IMR-90 (cell line): ENCODE results near the gene TGFBR2. TPM values are rescaled to one million over a fixed set of nuclear protein-coding genes. Genes with fewer than 3 reads are reported as not detected.
A peak's percentile ranks its signal among the peaks of the same experiment; 100 is the strongest.

ENCODE experiments used
- ATAC-seq: fragments of 200-7000 bp; cut with Tn5 transposase; 2 replicates; pipeline ENCODE4 v1.9.1; 2020; ENCODE audit warnings: low read depth, mild to moderate bottlenecking, moderate library complexity
- BruUV-seq: library from RNA; stranded (reverse); fragments of 400-500 nt; replicated peaks from 2 replicates; lab custom pipeline; 2021; lab: Mats Ljungman, UMichigan
- CTCF ChIA-PET: fragments of 300-600 bp; formaldehyde crosslinking; extraction: SDS; loops from one replicate; lab custom pipeline; 2021; ENCODE audit warnings: antibody characterized with exemption; lab: Yijun Ruan, JAX
- POLR2A ChIA-PET: fragments of 300-600 bp; sonication (Branson Sonifier 250); formaldehyde crosslinking; loops from one replicate; lab custom pipeline; 2022; ENCODE audit warnings: antibody characterized with exemption; ENCODE audit not compliant: unreplicated experiment; lab: Charles Lee
- DNase-seq: peaks from one replicate; pipeline ENCODE4 v3.0.0; 2013
- H2AFZ ChIP-seq: replicated peaks from 2 replicates; pipeline ENCODE3; 2013; ENCODE audit warnings: low read length, mild to moderate bottlenecking; ENCODE audit not compliant: poor library complexity
- H2AK5ac ChIP-seq: 2 replicates; pipeline ENCODE4 v1.6.1; 2013; ENCODE audit warnings: low read depth, low read length, inconsistent platforms
- H2AK9ac ChIP-seq: replicated peaks from 2 replicates; pipeline ENCODE3; 2013; ENCODE audit warnings: mild to moderate bottlenecking, low read depth, low read length, moderate library complexity; ENCODE audit not compliant: poor library complexity
- H2BK120ac ChIP-seq: 2 replicates; pipeline ENCODE4 v1.6.1; 2013; ENCODE audit warnings: low read depth, low read length, inconsistent platforms
- H2BK15ac ChIP-seq: 3 replicates; pipeline ENCODE4 v1.6.1; 2013; ENCODE audit warnings: low read depth, low read length, inconsistent platforms
- H2BK20ac ChIP-seq: 2 replicates; pipeline ENCODE4 v1.6.1; 2013; ENCODE audit warnings: low read depth, mild to moderate bottlenecking, inconsistent platforms, low read length, moderate library complexity
- H2BK5ac ChIP-seq: 2 replicates; pipeline ENCODE4 v1.6.1; 2013; ENCODE audit warnings: mild to moderate bottlenecking, low read depth, low read length, inconsistent platforms; ENCODE audit not compliant: poor library complexity, severe bottlenecking
- H3K14ac ChIP-seq: replicated peaks from 2 replicates; pipeline ENCODE4 v1.6.1; 2013; ENCODE audit warnings: low read depth, low read length, inconsistent platforms
- H3K18ac ChIP-seq: 2 replicates; pipeline ENCODE4 v1.6.1; 2013; ENCODE audit warnings: low read depth, low read length, control low read depth
- H3K23ac ChIP-seq: 2 replicates; pipeline ENCODE4 v1.6.1; 2013; ENCODE audit warnings: low read depth, low read length, inconsistent platforms
- H3K27ac ChIP-seq: 2 replicates; pipeline ENCODE4 v1.5.1; 2013; ENCODE audit warnings: mild to moderate bottlenecking, control low read depth, low read length; ENCODE audit not compliant: insufficient read depth
- H3K27me3 ChIP-seq: 2 replicates; pipeline ENCODE4 v1.6.1; 2013; ENCODE audit warnings: low read length; ENCODE audit not compliant: control insufficient read depth, insufficient read depth
- H3K36me3 ChIP-seq: 2 replicates; pipeline ENCODE4 v1.6.1; 2013; ENCODE audit warnings: low read length, mixed read lengths; ENCODE audit not compliant: control insufficient read depth, insufficient read depth
- H3K4ac ChIP-seq: 2 replicates; pipeline ENCODE4 v1.6.1; 2013; ENCODE audit warnings: low read depth, low read length, inconsistent platforms
- H3K4me1 ChIP-seq: 2 replicates; pipeline ENCODE4 v1.6.1; 2013; ENCODE audit warnings: low read length, mixed read lengths; ENCODE audit not compliant: control insufficient read depth, insufficient read depth
- H3K4me2 ChIP-seq: 2 replicates; pipeline ENCODE4 v1.6.1; 2013; ENCODE audit warnings: low read depth, mild to moderate bottlenecking, control low read depth, low read length, moderate library complexity
- H3K4me3 ChIP-seq: 2 replicates; pipeline ENCODE4 v1.5.1; 2013; ENCODE audit warnings: low read depth, mild to moderate bottlenecking, control low read depth, low read length, moderate library complexity; ENCODE audit not compliant: insufficient read depth
- H3K56ac ChIP-seq: 2 replicates; pipeline ENCODE4 v1.6.1; 2013; ENCODE audit warnings: low read length, inconsistent platforms; ENCODE audit not compliant: insufficient read depth; ENCODE audit errors: extremely low read depth
- H3K79me1 ChIP-seq, 2 experiments: 2 replicates each; pipeline ENCODE4 v1.6.1; 2013; ENCODE audit warnings: low read length in 2 of 2, inconsistent platforms in 1 of 2, low read depth in 1 of 2
- H3K9ac ChIP-seq: 2 replicates; pipeline ENCODE4 v1.6.1; 2013; ENCODE audit warnings: low read depth, low read length, control low read depth
- H3K9me1 ChIP-seq: 2 replicates; pipeline ENCODE4 v1.6.1; 2013; ENCODE audit warnings: low read length, inconsistent platforms; ENCODE audit not compliant: insufficient read depth
- H3K9me3 ChIP-seq: 2 replicates; pipeline ENCODE4 v1.6.1; 2013; ENCODE audit warnings: low read length; ENCODE audit not compliant: control insufficient read depth, insufficient read depth
- H4K20me1 ChIP-seq: 2 replicates; pipeline ENCODE4 v1.6.1; 2013; ENCODE audit warnings: low read length, inconsistent platforms; ENCODE audit not compliant: insufficient read depth
- H4K5ac ChIP-seq: 2 replicates; pipeline ENCODE4 v1.6.1; 2013; ENCODE audit warnings: mild to moderate bottlenecking, low read depth, low read length, control low read depth
- H4K8ac ChIP-seq, 2 experiments: 2 replicates each; pipeline ENCODE4 v1.6.1; 2013; ENCODE audit warnings: low read depth in 2 of 2, low read length in 2 of 2, control low read depth in 1 of 2, inconsistent platforms in 1 of 2
- H4K91ac ChIP-seq: 2 replicates; pipeline ENCODE4 v1.6.1; 2013; ENCODE audit warnings: low read depth, low read length, inconsistent platforms; ENCODE audit not compliant: insufficient read depth
- ELK1 ChIP-seq: fragments of 150-350 bp; IDR thresholded peaks from 2 replicates; pipeline ENCODE4 v1.6.1; 2016; ENCODE audit warnings: low read depth, mild to moderate bottlenecking, low read length, moderate library complexity, borderline replicate concordance
- FOS ChIP-seq: fragments of 150-350 bp; IDR thresholded peaks from 2 replicates; pipeline ENCODE4 v1.6.1; 2016; ENCODE audit warnings: low read depth, low read length
- RAD21 ChIP-seq: IDR thresholded peaks from 2 replicates; pipeline ENCODE4 v1.6.1; 2012; ENCODE audit warnings: low read length, improper control_type of control experiment
- WGBS, 2 experiments: methylation state at CpG; one replicate each; pipeline versions ENCODE4 v1.1.5 to v1.1.7; 2013; ENCODE audit warnings: missing lambda C conversion rate in 2 of 2; ENCODE audit not compliant: insufficient read length in 1 of 2; ENCODE audit errors: extremely low coverage in 2 of 2; 5-methylcytosine and 5-hydroxymethylcytosine counted together
- dilution Hi-C: fragments of 300-500 bp; cut with HindIII; formaldehyde crosslinking; loops from one replicate; pipeline ENCODE4 v1.14.3; 2018; ENCODE audit warnings: low sequenced_read_pairs; ENCODE audit not compliant: unreplicated experiment
- in situ Hi-C: fragments of 300-500 bp; cut with MboI; formaldehyde crosslinking; loops from 3 replicates; pipeline ENCODE4 v1.14.3; 2019; ENCODE audit warnings: low sequenced_read_pairs, inconsistent platforms, mixed read lengths
- intact Hi-C: fragments of 100-400 bp; cut with micrococcal nuclease; formaldehyde crosslinking; loops from 2 replicates; pipeline ENCODE4 v1.10.0; 2022
- polyA plus RNA-seq, 3 experiments: library from polyadenylated mRNA; depleted of rRNA; stranded (reverse); fragments of >200 nt; gene quantifications; 2 replicates each; pipeline ENCODE4 v1.2.3, GENCODE V29; 2012; ENCODE audit warnings: low replicate concordance in 1 of 3
- total RNA-seq: library from RNA; depleted of rRNA; stranded (reverse); fragments of >200 nt; gene quantifications from 2 replicates; pipeline ENCODE4 v1.2.3, GENCODE V29; 2012

The TGFBR2 gene
- total and polyA plus RNA-seq, 2 of the 4 experiments (the other 2 are of a cell fraction): 63.7 to 87.5 TPM

GRCh38 chr3:30688776-30689641 is 82.6 kb downstream of the TGFBR2 start:
- Histone ChIP-seq H3K27ac (peak overlapping the region; percentile 66), H4K8ac (peak overlapping the region; percentile 26 to 38), H2BK120ac (peak overlapping the region; percentile 80), H3K23ac (peak overlapping the region; percentile 74), H3K4me3 (no peak overlapping the region), H4K5ac (peak overlapping the region; percentile 83), H2AFZ (no peak overlapping the region), H3K4ac (peak overlapping the region; percentile 77), H3K4me2 (peak overlapping the region; percentile 19; the same call in 1 of the 2 replicates), H3K9me3 (no peaks in the 10 kb centered on the region), H3K27me3 (no peaks in the 10 kb centered on the region), H4K91ac (peak overlapping the region; percentile 40), H2BK20ac (peak overlapping the region; percentile 44), H3K9ac (peak overlapping the region; percentile 47; the same call in 1 of the 2 replicates), H3K4me1 (peaks cover 10% of the 10 kb centered on the region), H2BK15ac (0 out of 3 replicates have a peak overlapping the region, but pooled peaks have one; percentile 5), H3K14ac (peak overlapping the region; percentile 6), H2BK5ac (peak overlapping the region; percentile 25), H3K56ac (peak overlapping the region; percentile 18; the same call in 1 of the 2 replicates), H3K36me3 (peaks cover 23% of the 10 kb centered on the region), H2AK5ac (peak overlapping the region; percentile 24; the same call in 1 of the 2 replicates), H4K20me1 (no peaks in the 10 kb centered on the region), H3K18ac (peak overlapping the region; percentile 71), H2AK9ac (peak overlapping the region; percentile 1), H3K79me1 (peaks cover 5 to 38% of the 10 kb centered on the region in 2 experiments; a peak in 3 of 4 replicates), H3K9me1 (peaks cover 11% of the 10 kb centered on the region)
- in situ Hi-C loops: no loop called here
- peak; percentile 56 for ATAC-seq
- no TSS peak for BruUV-seq
- TF ChIP-seq ELK1 (no peak), RAD21 (no peak), FOS (0 out of 2 replicates have a peak, but pooled peaks have one; percentile 20)
- ChIA-PET CTCF (interaction anchor here (0.7 to 0.8 kb wide), 2 partner anchors 185 to 588 kb away, joined by 3 to 4 read pairs; no protein-coding TSS in a partner anchor), POLR2A (interaction anchor here (0.8 kb wide), 1 partner anchor 83 kb away, joined by 3 read pairs; the partner anchor contains the start of gene TGFBR2)
- DNase-seq: peak; percentile 75
- dilution Hi-C loops: no loop called here
- intact Hi-C loops: loop anchor here (1.0 kb wide), 1 partner anchor 587 kb away; no protein-coding TSS in a partner anchor
- WGBS, 2 experiments: no CpG with 5 or more reads among the region's 10 CpGs
